Fibroblast of pulmonary artery (primary cell): ENCODE measurements around the gene MANSC1.

Source experiments
- DNase-seq: peaks from one replicate; pipeline ENCODE4 v3.0.0-alpha.2; 2010; ENCODE audit warnings: low read depth
- H3K4me3 ChIP-seq: replicated peaks from 2 replicates; pipeline ENCODE4 v1.5.1; 2011; ENCODE audit warnings: low read depth, mild to moderate bottlenecking, control low read depth, low read length, moderate library complexity
- TF ChIP-seq, protein P1 (sequence below): IDR thresholded peaks from 2 replicates; pipeline ENCODE4 v1.5.1; 2011; ENCODE audit warnings: mild to moderate bottlenecking, control low read depth, low read length, inconsistent platforms; ENCODE audit errors: missing control alignments

Gene MANSC1

GRCh38 chr12:12349711-12350665 lies at the start of gene MANSC1:
TSS of gene MANSC1 (minus strand) at chr12:12350242. CDS start at chr12:12343314, 6,928 bp downstream.
- TF ChIP-seq, protein P1, sequence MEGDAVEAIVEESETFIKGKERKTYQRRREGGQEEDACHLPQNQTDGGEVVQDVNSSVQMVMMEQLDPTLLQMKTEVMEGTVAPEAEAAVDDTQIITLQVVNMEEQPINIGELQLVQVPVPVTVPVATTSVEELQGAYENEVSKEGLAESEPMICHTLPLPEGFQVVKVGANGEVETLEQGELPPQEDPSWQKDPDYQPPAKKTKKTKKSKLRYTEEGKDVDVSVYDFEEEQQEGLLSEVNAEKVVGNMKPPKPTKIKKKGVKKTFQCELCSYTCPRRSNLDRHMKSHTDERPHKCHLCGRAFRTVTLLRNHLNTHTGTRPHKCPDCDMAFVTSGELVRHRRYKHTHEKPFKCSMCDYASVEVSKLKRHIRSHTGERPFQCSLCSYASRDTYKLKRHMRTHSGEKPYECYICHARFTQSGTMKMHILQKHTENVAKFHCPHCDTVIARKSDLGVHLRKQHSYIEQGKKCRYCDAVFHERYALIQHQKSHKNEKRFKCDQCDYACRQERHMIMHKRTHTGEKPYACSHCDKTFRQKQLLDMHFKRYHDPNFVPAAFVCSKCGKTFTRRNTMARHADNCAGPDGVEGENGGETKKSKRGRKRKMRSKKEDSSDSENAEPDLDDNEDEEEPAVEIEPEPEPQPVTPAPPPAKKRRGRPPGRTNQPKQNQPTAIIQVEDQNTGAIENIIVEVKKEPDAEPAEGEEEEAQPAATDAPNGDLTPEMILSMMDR, result peak; percentile 19
- peak; percentile 42 for DNase-seq
- H3K4me3 ChIP-seq, result peak within 1 kb of the TSS; percentile 71

GRCh38 chr12:12399161-12399560 lies 49.1 kb upstream of the MANSC1 start:
- TF ChIP-seq, protein P1, result no peak
- no peak for DNase-seq
- H3K4me3 ChIP-seq, result no peak overlapping the region

- DNase-seq, result peak; percentile 98
- TF ChIP-seq, protein P1, result peak; percentile 35
- peak overlapping the region; percentile 20 for H3K4me3 ChIP-seq
These were observed 48.2 kb upstream of the MANSC1 start for GRCh38 chr12:12398026-12398859.

DNA sequence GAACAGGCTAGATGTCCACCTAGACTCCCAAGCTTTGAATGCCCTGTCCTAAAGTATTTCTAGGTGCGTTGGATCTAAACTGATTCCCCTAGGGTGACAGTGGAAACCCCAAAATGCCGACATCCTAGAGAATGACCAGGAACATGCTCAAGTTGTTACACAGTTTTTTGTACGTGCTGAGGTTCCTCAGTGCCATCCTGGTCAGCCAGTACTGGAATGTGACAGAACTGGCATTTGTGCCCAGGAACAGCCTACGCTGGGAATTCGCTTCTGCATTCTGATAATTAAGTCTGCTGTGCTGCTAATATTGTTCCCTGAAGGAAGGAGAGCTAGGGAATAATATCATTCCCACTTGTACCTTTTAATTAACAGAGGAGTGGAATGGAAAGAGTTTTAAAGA lies 47.1 kb upstream of the MANSC1 start:
- TF ChIP-seq, protein P1, result no peak
- no peak overlapping the region for H3K4me3 ChIP-seq

GRCh38 chr12:12396694-12397093 lies 46.7 kb upstream of the MANSC1 start:
- no peak overlapping the region for H3K4me3 ChIP-seq
- DNase-seq, result no peak
- TF ChIP-seq, protein P1, result no peak

More for the DNA sequence above, 47.1 kb upstream of the MANSC1 start:
- no peak for DNase-seq

DNA sequence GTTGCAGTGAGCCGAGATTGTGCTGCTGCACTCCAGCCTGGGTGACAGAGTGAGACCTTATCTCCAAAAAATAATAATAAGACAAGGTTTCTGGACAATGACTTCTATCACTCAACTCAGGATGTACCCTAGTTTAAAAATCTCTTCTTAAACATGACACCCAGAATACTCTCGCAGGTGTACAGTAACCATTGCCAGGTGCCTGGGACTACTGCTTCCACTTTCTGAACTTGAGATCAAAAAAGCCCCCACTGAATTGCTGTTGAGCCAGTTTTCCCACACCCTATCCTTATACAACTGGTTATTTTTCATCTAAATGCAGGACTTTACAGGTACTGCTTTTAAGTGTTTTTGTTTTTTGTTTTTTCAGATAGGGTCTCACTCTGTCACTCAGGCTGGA lies 43.1 kb upstream of the MANSC1 start:
- H3K4me3 ChIP-seq, result no peak overlapping the region
- TF ChIP-seq, protein P1, result no peak
- DNase-seq, result no peak
